GM23338 (cell line): ENCODE results near the gene IFRD1. TPM values are rescaled to one million over a fixed set of nuclear protein-coding genes. Genes with fewer than 3 reads are reported as not detected.

Source experiments
- EZH2 ChIP-seq: fragments of 200-600 bp; sonication (generic); IDR thresholded peaks from one replicate; pipeline ENCODE4 v1.8.0; 2017; ENCODE audit warnings: antibody characterized with exemption, mild to moderate bottlenecking, low read depth; ENCODE audit not compliant: unreplicated experiment
- ZNF114 ChIP-seq: fragments of 250-450 bp; sonication (Bioruptor Pico); IDR thresholded peaks from 2 replicates; pipeline ENCODE4 v1.5.0; 2020; ENCODE audit warnings: mild to moderate bottlenecking, moderate library complexity
- ZNF331 ChIP-seq: fragments of 250-450 bp; sonication (Bioruptor Pico); IDR thresholded peaks from 2 replicates; pipeline ENCODE4 v1.5.0; 2020; ENCODE audit warnings: low read depth, mild to moderate bottlenecking, moderate library complexity
- polyA plus RNA-seq: library from polyadenylated mRNA; unstranded; fragments of >200 nt; fragmentation: Nextera tagmentation; extraction: Ambion mirVana; gene quantifications from 2 replicates; pipeline ENCODE4 v1.2.1, GENCODE V29; 2016
- small RNA-seq: library from RNA; depleted of rRNA; stranded (forward); fragments of <200 nt; gene quantifications from one replicate; pipeline ENCODE3, GENCODE V24; 2014; ENCODE audit warnings: low replicate concordance
- total RNA-seq: library from RNA; depleted of rRNA; stranded (reverse); fragments of >200 nt; shearing (Covaris generic); gene quantifications from 2 replicates; pipeline ENCODE4 v1.2.3, GENCODE V29; 2014; rRNA removed
- TF ChIP-seq, protein P1 (sequence below): IDR thresholded peaks from one replicate; pipeline ENCODE4 v1.6.1; 2018; ENCODE audit warnings: antibody characterized with exemption; ENCODE audit not compliant: unreplicated experiment
- TF ChIP-seq, protein P2 (sequence below), 2 experiments: fragments of 200-600 bp in 1 of 2; sonication (generic) in 1 of 2; conservative IDR thresholded peaks; 2 replicates each; pipeline versions ENCODE4 v1.5.1 to v1.6.1; 2016 to 2017; ENCODE audit warnings: antibody characterized with exemption in 2 of 2, low read depth in 2 of 2, mild to moderate bottlenecking in 2 of 2, moderate library complexity in 1 of 2

The IFRD1 gene
- total and polyA plus RNA-seq, 2 experiments from 2014 or later, result 69.6 to 73.6 TPM

DNA sequence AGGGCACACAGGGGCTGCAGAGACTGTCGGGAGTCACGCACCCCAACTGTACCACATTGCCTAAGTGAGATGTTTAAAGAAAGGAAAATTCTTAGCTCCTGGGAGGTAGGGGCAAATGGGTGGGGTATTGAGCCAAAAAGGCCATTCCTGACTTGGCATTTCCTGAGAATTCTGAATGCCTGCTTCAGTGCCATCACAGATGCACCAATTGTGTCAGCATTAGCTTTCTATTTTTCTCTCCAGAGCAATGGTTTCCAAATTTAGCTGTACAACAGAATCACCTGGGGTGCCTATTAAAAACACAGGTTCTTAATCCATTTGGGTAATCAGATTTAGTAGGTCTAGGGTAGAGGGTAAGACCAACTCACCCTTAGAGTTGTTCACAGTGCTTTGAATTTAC is 73.6 kb downstream of the IFRD1 start (continued):
- TF ChIP-seq, protein P1, sequence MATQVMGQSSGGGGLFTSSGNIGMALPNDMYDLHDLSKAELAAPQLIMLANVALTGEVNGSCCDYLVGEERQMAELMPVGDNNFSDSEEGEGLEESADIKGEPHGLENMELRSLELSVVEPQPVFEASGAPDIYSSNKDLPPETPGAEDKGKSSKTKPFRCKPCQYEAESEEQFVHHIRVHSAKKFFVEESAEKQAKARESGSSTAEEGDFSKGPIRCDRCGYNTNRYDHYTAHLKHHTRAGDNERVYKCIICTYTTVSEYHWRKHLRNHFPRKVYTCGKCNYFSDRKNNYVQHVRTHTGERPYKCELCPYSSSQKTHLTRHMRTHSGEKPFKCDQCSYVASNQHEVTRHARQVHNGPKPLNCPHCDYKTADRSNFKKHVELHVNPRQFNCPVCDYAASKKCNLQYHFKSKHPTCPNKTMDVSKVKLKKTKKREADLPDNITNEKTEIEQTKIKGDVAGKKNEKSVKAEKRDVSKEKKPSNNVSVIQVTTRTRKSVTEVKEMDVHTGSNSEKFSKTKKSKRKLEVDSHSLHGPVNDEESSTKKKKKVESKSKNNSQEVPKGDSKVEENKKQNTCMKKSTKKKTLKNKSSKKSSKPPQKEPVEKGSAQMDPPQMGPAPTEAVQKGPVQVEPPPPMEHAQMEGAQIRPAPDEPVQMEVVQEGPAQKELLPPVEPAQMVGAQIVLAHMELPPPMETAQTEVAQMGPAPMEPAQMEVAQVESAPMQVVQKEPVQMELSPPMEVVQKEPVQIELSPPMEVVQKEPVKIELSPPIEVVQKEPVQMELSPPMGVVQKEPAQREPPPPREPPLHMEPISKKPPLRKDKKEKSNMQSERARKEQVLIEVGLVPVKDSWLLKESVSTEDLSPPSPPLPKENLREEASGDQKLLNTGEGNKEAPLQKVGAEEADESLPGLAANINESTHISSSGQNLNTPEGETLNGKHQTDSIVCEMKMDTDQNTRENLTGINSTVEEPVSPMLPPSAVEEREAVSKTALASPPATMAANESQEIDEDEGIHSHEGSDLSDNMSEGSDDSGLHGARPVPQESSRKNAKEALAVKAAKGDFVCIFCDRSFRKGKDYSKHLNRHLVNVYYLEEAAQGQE, result no peak
- TF ChIP-seq ZNF331 (CRISPR knock-in tag), result no peak
- TF ChIP-seq, protein P2, sequence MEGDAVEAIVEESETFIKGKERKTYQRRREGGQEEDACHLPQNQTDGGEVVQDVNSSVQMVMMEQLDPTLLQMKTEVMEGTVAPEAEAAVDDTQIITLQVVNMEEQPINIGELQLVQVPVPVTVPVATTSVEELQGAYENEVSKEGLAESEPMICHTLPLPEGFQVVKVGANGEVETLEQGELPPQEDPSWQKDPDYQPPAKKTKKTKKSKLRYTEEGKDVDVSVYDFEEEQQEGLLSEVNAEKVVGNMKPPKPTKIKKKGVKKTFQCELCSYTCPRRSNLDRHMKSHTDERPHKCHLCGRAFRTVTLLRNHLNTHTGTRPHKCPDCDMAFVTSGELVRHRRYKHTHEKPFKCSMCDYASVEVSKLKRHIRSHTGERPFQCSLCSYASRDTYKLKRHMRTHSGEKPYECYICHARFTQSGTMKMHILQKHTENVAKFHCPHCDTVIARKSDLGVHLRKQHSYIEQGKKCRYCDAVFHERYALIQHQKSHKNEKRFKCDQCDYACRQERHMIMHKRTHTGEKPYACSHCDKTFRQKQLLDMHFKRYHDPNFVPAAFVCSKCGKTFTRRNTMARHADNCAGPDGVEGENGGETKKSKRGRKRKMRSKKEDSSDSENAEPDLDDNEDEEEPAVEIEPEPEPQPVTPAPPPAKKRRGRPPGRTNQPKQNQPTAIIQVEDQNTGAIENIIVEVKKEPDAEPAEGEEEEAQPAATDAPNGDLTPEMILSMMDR (conservative IDR thresholded peaks at IDR 0.05; ENCODE audit: low read depth in 2 of 2), result no peak
- no peak for TF ChIP-seq ZNF114 (CRISPR knock-in tag)
- TF ChIP-seq EZH2, result no peak

Small RNAs within 50 kb of the gene (small RNA-seq; reads per million reads assigned to genes)
- gene AC079741.1, result not detected

Other genes starting within 250 kb of the IFRD1 start
- gene DOCK4, start 244.1 kb upstream of the IFRD1 start, total RNA-seq, result 33.8 and 38.8 TPM in 2 replicates
- 6.3 and 6.8 TPM in 2 replicates for gene DOCK4, start 244.1 kb upstream of the IFRD1 start, polyA plus RNA-seq
- gene ZNF277, start 243.8 kb upstream of the IFRD1 start, total RNA-seq, result 22.5 and 25.4 TPM in 2 replicates
- 28.9 and 30.0 TPM in 2 replicates for gene ZNF277, start 243.8 kb upstream of the IFRD1 start, polyA plus RNA-seq
- 0.21 and 0.27 TPM in 2 replicates for gene LSMEM1, start 30.5 kb downstream of the IFRD1 start, total RNA-seq
- 0.52 and 0.71 TPM in 2 replicates for gene LSMEM1, start 30.5 kb downstream of the IFRD1 start, polyA plus RNA-seq